CD4-positive, alpha-beta T cell treated with Interleukin-17A for 4 hours (primary cell): ENCODE results near the gene ANKLE1.

ENCODE experiments used
- DNase-seq: peaks from one replicate; pipeline ENCODE4 v3.0.0-alpha.2; 2020; ENCODE audit warnings: mixed read lengths

The ANKLE1 gene

GRCh38 chr19:17281391-17282304 is at the start of gene ANKLE1:
TSS of gene ANKLE1 (plus strand) at chr19:17281901. CDS start at chr19:17281921, 20 bp downstream.
- peak; percentile 34 for DNase-seq

- DNase-seq: no peak
Observed at GRCh38 chr19:17232258-17232657, 49.4 kb upstream of the ANKLE1 start.

GRCh38 chr19:17234911-17235299 is 46.8 kb upstream of the ANKLE1 start:
- peak; percentile 80 for DNase-seq

GRCh38 chr19:17235300-17235970 is 46.3 kb upstream of the ANKLE1 start:
- DNase-seq: peak; percentile 85

- DNase-seq: peak; percentile 58
Observed at GRCh38 chr19:17235971-17236777, 45.5 kb upstream of the ANKLE1 start.

GRCh38 chr19:17236811-17237543 is 44.7 kb upstream of the ANKLE1 start:
- DNase-seq: no peak

- no peak for DNase-seq
Observed at GRCh38 chr19:17237747-17238706, 43.7 kb upstream of the ANKLE1 start.

- no peak for DNase-seq
Observed at GRCh38 chr19:17240062-17240752, 41.5 kb upstream of the ANKLE1 start.

- DNase-seq: no peak
Observed at GRCh38 chr19:17240826-17241399, 40.8 kb upstream of the ANKLE1 start.

- DNase-seq: no peak
Observed at GRCh38 chr19:17242431-17243208, 39.1 kb upstream of the ANKLE1 start.

- no peak for DNase-seq
Observed at GRCh38 chr19:17243211-17243829, 38.4 kb upstream of the ANKLE1 start.

GRCh38 chr19:17243830-17244617 is 37.7 kb upstream of the ANKLE1 start:
- no peak for DNase-seq

- peak; percentile 39 for DNase-seq
Observed at GRCh38 chr19:17244618-17245534, 36.8 kb upstream of the ANKLE1 start.

- DNase-seq: no peak
Observed at GRCh38 chr19:17245535-17245984, 36.1 kb upstream of the ANKLE1 start, which contains the start of gene NR2F6. TSS of gene NR2F6 (minus strand) at chr19:17245919. CDS start at chr19:17245220, 699 bp downstream.

GRCh38 chr19:17246681-17247425 is 34.8 kb upstream of the ANKLE1 start:
- no peak for DNase-seq
